Measurements from ENCODE around the gene ST6GAL2. TPM values are rescaled to one million over a fixed set of nuclear protein-coding genes. Genes with fewer than 3 reads are reported as not detected.

Gene ST6GAL2
- total RNA-seq, 2 donors from 2014 or later, result 0.52 TPM; not detected in 1

GRCh38 chr2:106758901-106759497 lies 127.0 kb downstream of the ST6GAL2 start:
- Histone ChIP-seq H3K4me3 (no peak overlapping the region), H3K27me3 (no peaks in the 10 kb centered on the region), H3K9me3 (no peaks in the 10 kb centered on the region), H3K36me3 (replicated peaks in 1 of 2; ENCODE audit: insufficient read depth in 1 of 2, low read depth in 2 of 2) (no peaks in the 10 kb centered on the region), H3K4me1 (no peaks in the 10 kb centered on the region), H3K27ac (no peak overlapping the region)
- intact Hi-C loops (cut with DNase I), result no loop called here
- DNase-seq (no peak), ATAC-seq (no peak)
- 81 to 95% methylated on average over 1 of the region's 1 CpG for WGBS, 2 donors
- no peak for TF ChIP-seq CTCF (IDR thresholded peaks at IDR 0.05)
- TF ChIP-seq POLR2A (IDR thresholded peaks at IDR 0.05), result no peak

Data from body of pancreas (tissue), 4 donors.